Epithelial cell of esophagus (primary cell): ENCODE data around the gene P2RX1.

Experiments used
- DNase-seq: peaks from one replicate; pipeline ENCODE4 v3.0.0; 2010; ENCODE audit warnings: low read depth
- H3K4me3 ChIP-seq: 2 replicates; pipeline ENCODE4 v1.5.1; 2011; ENCODE audit warnings: mild to moderate bottlenecking, low read length, control low read depth
- CTCF ChIP-seq: IDR thresholded peaks from 2 replicates; pipeline ENCODE4 v1.5.1; 2011; ENCODE audit warnings: low read depth, mild to moderate bottlenecking, low read length, control low read depth, inconsistent platforms; ENCODE audit not compliant: insufficient read depth; ENCODE audit errors: missing control alignments

Gene P2RX1

GRCh38 chr17:3866276-3866675, 50.0 kb downstream of the P2RX1 start:
- H3K4me3 ChIP-seq = no peak overlapping the region
- no peak for DNase-seq
- TF ChIP-seq CTCF = no peak

DNA sequence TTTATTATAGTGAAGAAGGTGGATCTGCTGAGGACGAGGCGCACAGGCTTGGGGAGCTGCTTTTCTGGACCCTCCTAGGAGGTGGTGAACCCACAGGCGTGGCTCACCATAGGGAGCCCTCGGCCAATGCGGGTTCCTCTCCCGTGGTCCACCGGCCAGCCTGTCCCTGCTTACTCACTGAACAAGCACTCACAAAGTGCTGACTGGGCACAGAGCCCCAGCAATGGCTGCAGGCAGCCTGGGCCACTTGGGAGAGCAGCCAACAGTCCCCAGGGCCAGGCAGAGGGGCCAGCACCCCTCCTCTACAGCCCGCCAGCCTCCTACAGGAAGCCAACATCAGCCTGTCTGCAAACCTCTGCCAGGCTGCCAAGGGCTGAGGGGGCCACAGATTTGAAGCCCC, 51.1 kb downstream of the P2RX1 start:
- no peak overlapping the region for H3K4me3 ChIP-seq
- no peak for DNase-seq
- TF ChIP-seq CTCF = no peak

DNA sequence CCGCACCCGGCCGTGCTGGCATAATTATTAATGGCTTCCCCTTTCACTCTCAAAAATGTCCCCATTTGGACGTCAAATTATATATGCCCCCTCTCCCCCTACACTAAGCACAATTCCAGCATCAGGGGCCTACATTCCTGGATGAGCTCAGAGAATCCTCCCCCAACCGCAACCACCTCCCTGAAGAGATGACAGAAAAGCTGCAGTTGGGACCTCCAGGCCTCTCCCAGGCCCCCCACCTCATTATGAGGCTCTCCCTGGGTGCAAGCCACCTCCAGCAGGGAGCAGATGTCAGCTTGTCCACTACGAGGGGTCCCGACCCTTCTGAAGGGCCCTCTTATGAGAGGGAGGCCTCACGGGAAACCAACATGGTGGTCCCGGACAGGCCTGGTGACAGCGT, 51.7 kb downstream of the P2RX1 start:
- DNase-seq = no peak
- TF ChIP-seq CTCF = no peak
- no peak overlapping the region for H3K4me3 ChIP-seq

DNA sequence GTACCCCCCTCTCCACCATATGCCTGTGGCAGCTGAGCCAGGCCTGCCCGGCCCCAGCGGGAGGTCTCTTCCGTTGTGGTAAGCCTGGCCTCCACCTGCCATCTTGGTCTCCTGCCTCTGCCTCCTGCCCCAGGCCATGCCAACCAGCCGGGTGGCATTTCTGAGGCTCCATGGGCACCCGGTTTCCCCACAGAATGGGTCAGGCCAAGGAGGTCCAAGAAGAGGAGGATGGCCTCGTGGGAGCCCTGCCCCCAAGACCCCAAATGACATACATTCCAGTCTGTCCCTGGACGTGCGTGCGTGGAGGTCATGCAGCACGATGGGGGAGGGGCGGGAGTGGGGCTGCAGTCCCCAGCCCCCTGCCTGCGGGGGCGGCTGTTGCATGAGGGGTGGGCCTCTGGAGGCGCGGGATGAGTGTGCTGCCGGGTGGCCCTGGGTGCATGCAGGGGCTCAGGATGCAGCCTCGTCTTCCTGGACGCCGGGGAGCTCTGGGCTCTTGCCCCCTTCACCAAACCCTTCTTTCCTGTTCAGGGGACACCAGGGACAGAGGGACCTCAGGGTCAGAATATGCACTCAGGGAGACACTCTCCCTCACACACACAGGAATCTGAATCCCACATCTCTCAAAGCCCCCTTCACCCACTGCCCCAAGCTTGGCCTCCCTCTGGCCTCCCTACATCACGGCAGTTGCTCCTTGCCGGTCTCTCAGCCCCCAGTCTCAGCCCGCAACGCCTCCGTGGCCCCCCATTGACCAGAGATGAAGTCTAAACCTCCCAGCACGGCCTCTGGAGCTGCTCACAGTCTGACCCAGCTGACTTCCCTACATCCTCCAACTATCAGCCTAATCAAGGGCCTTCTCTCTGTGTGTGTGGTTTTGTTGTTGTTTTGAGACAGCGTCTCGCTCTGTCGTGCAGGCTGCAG, 54.2 kb downstream of the P2RX1 start:
- TF ChIP-seq CTCF = no peak
- no peak overlapping the region for H3K4me3 ChIP-seq
- DNase-seq = no peak

DNA sequence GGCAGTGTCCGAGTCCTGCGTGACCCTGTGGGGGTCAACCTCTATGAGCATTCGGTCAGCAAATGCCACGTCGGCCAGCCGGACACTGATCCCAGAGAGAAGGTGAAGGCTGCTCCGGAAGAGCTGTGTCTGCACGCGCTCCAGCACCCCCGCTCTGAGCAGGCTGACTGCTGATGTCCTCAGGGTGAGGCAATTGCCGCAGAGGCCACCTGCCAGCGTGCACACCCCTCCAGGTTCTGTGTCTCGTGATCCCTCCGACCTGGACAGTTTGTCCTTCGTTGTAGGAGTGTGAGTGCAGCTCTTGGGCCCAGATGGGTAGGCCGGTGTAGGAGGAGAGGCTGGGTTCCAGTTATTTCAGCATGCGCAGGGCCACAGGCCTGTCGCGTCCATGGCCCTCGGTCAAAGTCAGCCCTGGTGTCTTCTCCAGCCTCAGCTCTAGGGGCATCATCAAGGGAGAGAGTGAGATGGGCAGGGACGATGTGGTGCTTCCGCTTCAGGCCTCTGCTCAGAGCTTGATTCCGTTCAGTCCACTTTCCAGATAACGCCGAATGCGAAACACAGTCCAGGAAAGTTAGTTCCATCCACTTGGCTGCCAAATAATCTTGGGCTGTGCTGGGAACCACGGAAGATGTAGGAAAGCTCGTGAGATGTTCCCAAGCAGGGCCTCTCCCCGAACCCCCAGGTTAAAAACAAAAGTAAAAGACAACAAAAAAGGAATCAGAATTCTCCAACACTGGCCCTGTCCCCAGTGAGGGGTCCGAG, 55.1 kb downstream of the P2RX1 start:
- no peak for DNase-seq
- no peak for TF ChIP-seq CTCF
- no peak overlapping the region for H3K4me3 ChIP-seq

- TF ChIP-seq CTCF = no peak
- no peak overlapping the region for H3K4me3 ChIP-seq
- no peak for DNase-seq
Observed at GRCh38 chr17:3859940-3860339, 56.3 kb downstream of the P2RX1 start.
